AG04450 (cell line): ENCODE measurements around the gene PPFIA4. TPM values are rescaled to one million over a fixed set of nuclear protein-coding genes. Genes with fewer than 3 reads are reported as not detected.
"Not testable (repeated sequence)": the region's sequence is repeated elsewhere in the genome, so short reads cannot be mapped to it uniquely, and the experiment has no call there.

Experiments used
- CTCF ChIA-PET: fragments of 300-600, 350-600 bp; formaldehyde crosslinking; extraction: SDS; loops from one replicate; lab custom pipeline; 2022; ENCODE audit warnings: antibody characterized with exemption, inconsistent platforms; lab: Charles Lee
- POLR2A ChIA-PET: fragments of 350-600 bp; formaldehyde crosslinking; extraction: SDS; loops from one replicate; lab custom pipeline; 2021; ENCODE audit warnings: antibody characterized with exemption, inconsistent platforms; lab: Yijun Ruan, JAX
- DNase-seq: peaks from one replicate; pipeline ENCODE4 v3.0.0-alpha.2; 2011; ENCODE audit warnings: low read depth, low spot score
- H3K27ac ChIP-seq: one replicate; pipeline ENCODE4 v1.5.1; 2012; ENCODE audit warnings: low read depth, low read length, control low read depth
- H3K27me3 ChIP-seq: one replicate; pipeline ENCODE4 v1.6.0; 2012; ENCODE audit warnings: low read length; ENCODE audit not compliant: control insufficient read depth, insufficient read depth
- H3K4me3 ChIP-seq: 2 replicates; pipeline ENCODE4 v1.5.1; 2011; ENCODE audit warnings: mild to moderate bottlenecking, low read depth, low read length, control low read depth
- H3K9me3 ChIP-seq: 2 replicates; pipeline ENCODE4 v1.5.1; 2012; ENCODE audit warnings: low read length; ENCODE audit not compliant: control insufficient read depth, insufficient read depth
- polyA plus RNA-seq: library from polyadenylated mRNA; depleted of rRNA; stranded (reverse); fragments of >200 nt; gene quantifications from 2 replicates; pipeline ENCODE4 v1.2.3, GENCODE V29; 2011
- TF ChIP-seq, protein P1 (sequence below): IDR thresholded peaks from 2 replicates; pipeline ENCODE4 v1.5.1; 2011; ENCODE audit warnings: low read depth, low read length, control low read depth, inconsistent platforms

PPFIA4 gene
- polyA plus RNA-seq, 1 experiment: 0.82 TPM

DNA sequence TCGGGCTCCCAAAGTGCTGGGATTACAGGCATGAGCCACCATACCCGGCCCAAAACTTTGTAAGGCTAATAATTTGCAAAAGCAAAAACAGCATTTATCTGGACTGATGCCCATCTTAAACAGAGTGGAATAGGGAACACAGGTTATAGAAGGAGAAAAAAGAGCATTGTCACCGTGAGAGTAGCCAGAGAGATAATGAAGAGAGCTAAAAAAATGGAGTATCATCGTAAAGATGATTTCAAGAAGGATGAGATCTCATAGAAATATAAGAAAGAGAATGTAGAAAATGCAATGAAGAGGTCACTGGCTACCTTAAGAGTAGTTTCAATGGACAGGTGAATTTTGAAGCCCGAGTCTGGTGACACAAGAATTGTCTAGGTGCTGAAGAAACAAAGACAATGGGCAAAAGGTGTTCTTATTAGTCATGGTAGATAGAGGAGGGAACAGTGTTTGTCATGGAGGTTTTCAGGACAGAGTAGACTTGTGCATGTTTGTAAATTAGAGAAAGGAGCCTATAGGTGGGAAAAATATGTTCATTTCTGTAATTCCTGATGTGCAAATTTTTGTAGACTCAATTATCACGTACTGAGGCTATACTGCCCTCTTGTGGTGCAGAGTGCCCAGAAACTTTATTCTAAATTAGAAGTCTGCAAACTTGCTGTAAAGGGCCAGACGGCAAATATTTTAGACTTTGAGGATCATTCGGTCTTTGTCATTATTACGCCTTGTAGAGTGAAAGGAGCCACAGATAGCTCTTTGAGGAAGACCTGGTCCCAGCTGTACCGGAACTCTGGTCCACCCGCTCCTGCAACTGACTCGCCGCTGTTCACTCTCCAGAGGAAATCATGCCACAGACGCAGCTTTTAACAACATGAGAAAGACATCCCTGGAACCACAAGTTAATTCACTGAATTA, 27.2 kb upstream of the PPFIA4 start:
- Histone ChIP-seq H3K27me3 (peaks cover 9% of the 10 kb centered on the region), H3K4me3 (no peak overlapping the region), H3K9me3 (no peaks in the 10 kb centered on the region), H3K27ac (no peak overlapping the region)
- POLR2A ChIA-PET: no interaction called here
- TF ChIP-seq, protein P1, sequence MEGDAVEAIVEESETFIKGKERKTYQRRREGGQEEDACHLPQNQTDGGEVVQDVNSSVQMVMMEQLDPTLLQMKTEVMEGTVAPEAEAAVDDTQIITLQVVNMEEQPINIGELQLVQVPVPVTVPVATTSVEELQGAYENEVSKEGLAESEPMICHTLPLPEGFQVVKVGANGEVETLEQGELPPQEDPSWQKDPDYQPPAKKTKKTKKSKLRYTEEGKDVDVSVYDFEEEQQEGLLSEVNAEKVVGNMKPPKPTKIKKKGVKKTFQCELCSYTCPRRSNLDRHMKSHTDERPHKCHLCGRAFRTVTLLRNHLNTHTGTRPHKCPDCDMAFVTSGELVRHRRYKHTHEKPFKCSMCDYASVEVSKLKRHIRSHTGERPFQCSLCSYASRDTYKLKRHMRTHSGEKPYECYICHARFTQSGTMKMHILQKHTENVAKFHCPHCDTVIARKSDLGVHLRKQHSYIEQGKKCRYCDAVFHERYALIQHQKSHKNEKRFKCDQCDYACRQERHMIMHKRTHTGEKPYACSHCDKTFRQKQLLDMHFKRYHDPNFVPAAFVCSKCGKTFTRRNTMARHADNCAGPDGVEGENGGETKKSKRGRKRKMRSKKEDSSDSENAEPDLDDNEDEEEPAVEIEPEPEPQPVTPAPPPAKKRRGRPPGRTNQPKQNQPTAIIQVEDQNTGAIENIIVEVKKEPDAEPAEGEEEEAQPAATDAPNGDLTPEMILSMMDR: peak; percentile 78
- CTCF ChIA-PET: interaction anchor here (0.7 to 3.1 kb wide), 19 partner anchors 10 to 279 kb away, joined by 3 to 27 read pairs (median 4); partner anchors contain the start of gene PPFIA4
- no peak for DNase-seq

DNA sequence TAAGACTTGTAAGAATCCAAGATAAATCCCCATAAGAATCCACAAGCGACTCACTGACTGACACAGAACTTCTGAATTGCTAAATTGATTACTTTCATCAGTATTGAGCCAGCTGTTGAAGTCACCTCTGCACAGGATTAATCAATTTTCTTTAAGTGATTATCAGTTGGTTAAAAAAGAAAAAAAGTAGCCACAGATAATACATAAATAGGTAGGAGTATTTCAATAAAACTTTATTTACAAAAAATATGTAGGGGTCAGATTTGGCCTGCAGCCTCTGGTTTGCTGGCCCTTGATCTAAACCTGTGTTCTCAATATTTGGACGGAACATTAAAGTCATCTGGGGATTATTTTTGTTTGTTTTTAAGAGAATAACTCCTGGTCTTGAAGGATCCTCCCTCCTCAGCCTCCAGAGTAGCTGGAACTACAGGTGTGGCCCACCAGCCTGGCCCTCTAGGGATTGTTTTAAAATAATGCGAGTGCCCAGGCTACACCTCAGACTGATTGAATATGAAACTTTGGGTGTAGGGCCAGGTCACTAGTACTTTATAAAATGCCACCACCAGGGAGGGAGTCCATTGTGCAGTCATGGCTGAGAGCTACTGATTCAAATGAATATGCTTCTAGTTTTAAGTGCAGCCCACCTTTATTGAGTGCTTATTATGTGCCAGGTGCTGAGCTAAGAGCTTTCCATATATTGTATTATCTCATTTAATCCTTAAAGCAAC, 25.9 kb upstream of the PPFIA4 start:
- CTCF ChIA-PET: interaction anchor here (0.7 to 3.1 kb wide), 10 partner anchors 11 to 280 kb away, joined by 3 to 27 read pairs (median 4); partner anchors contain the start of gene PPFIA4
- TF ChIP-seq, protein P1: no peak
- DNase-seq: no peak
- POLR2A ChIA-PET: interaction anchor here (0.5 kb wide), 1 partner anchor 97 kb away, joined by 3 read pairs; no protein-coding TSS in a partner anchor
- Histone ChIP-seq H3K4me3 (no peak overlapping the region), H3K9me3 (no peaks in the 10 kb centered on the region), H3K27me3 (peaks cover 9% of the 10 kb centered on the region), H3K27ac (no peak overlapping the region)

DNA sequence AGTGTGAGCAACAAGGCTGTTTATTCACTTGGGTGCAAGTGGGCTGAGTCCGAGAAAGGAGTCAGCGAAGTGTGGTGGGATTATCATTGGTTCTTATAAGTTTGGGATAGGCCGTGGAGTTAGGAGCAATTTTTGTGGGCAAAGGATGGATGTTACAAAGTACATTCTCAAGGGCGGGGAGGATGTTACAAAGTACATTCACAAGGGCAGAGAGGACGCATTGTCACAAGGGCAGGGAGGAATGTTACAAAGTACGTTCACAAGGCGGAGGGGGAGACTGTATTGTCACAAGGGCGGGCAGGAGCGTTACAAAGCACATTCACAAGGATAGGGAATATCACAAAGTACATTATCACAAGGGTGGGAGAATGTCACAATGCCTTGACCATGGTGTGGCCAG, 24.3 kb upstream of the PPFIA4 start:
- Histone ChIP-seq H3K27ac (no peak overlapping the region), H3K27me3 (peaks cover 2% of the 10 kb centered on the region), H3K9me3 (no peaks in the 10 kb centered on the region), H3K4me3 (no peak overlapping the region)
- ChIA-PET POLR2A (no interaction called here), CTCF (interaction anchor here (0.6 to 0.9 kb wide), 2 partner anchors 90 to 265 kb away, joined by 4 read pairs; no protein-coding TSS in a partner anchor)
- DNase-seq: no peak
- TF ChIP-seq, protein P1: no peak

DNA sequence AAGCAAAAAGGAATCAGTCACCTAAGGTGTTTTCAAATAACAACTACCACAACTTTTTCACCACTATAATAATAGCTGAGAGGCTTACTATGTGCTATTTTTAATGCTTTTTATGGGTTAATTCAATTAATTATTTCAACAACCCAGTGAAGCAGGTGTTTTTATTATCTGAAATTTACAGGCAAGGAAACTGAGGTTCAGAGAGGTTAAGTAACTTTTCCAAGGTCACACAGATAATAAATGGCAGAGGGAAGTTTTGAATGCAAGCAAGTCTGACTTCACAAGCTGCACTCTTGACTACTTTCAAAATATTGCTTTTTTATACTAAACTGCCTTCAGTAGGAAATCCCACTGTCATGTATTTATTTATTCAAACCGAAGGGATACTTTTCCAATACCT, 23.3 kb upstream of the PPFIA4 start:
- Histone ChIP-seq H3K4me3 (no peak overlapping the region), H3K27me3 (no peaks in the 10 kb centered on the region), H3K9me3 (no peaks in the 10 kb centered on the region), H3K27ac (no peak overlapping the region)
- POLR2A ChIA-PET: no interaction called here
- CTCF ChIA-PET: no interaction called here
- TF ChIP-seq, protein P1: no peak
- no peak for DNase-seq

DNA sequence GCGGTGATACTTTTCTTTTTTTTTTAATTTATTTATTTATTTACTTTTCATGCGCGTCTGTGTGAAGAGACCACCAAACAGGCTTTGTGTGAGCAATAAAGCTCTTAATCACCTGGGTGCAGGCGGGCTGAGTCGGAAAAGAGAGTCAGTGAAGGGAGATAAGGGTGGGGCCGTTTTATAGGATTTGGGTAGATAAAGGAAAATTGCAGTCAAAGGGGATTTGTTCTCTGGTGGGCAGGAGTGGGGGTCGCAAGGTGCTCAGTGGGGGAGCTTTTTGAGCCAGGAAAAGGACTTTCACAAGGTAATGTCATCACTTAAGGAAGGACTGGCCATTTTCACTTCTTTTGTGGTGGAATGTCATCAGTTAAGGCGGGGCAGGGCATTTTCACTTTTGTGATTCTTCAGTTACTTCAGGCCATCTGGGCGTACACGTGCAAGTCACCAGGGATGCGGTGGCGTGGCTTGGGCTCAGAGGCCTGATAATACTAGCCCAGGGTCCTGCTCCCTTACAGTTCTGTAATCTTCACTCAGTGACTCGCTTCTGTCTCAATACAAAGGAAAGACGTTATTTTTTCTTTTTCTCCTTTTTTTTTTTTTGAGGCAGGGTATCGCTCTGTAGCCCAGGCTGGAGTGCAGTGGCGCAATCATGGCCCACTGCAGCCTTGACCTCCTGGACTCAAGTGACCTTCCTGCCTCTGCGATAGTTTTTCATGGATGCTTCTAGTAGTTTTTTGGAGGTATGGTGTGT, 20.7 kb upstream of the PPFIA4 start:
- H3K27ac ChIP-seq, H3K9me3 ChIP-seq, H3K4me3 ChIP-seq, POLR2A ChIA-PET, DNase-seq, H3K27me3 ChIP-seq: not testable (repeated sequence)
- CTCF ChIA-PET: interaction anchor here (1.0 to 1.3 kb wide), 2 partner anchors 17 to 262 kb away, joined by 3 to 7 read pairs; no protein-coding TSS in a partner anchor
